Ovary (tissue), 3 donors: ENCODE measurements around the gene KDF1.

Experiments
- POLR2A ChIP-seq: fragments of 450-650 bp; IDR thresholded peaks from one replicate; pipeline ENCODE4 v1.6.1; 2017; ENCODE audit warnings: antibody characterized with exemption, mild to moderate bottlenecking, moderate library complexity
- TF ChIP-seq, protein P1 (sequence below), 3 donors: fragments of 450-650 bp in 2 of 3; fragments of 200-600 bp in 1 of 3; IDR thresholded peaks; one replicate each; pipeline versions ENCODE4 v1.5.1 to v1.8.0; 2016 to 2022; ENCODE audit warnings: antibody characterized with exemption in 3 of 3, mild to moderate bottlenecking in 1 of 3
- donor health status: DM: no; HTN: no; CAD: no.

- TF ChIP-seq, protein P1, sequence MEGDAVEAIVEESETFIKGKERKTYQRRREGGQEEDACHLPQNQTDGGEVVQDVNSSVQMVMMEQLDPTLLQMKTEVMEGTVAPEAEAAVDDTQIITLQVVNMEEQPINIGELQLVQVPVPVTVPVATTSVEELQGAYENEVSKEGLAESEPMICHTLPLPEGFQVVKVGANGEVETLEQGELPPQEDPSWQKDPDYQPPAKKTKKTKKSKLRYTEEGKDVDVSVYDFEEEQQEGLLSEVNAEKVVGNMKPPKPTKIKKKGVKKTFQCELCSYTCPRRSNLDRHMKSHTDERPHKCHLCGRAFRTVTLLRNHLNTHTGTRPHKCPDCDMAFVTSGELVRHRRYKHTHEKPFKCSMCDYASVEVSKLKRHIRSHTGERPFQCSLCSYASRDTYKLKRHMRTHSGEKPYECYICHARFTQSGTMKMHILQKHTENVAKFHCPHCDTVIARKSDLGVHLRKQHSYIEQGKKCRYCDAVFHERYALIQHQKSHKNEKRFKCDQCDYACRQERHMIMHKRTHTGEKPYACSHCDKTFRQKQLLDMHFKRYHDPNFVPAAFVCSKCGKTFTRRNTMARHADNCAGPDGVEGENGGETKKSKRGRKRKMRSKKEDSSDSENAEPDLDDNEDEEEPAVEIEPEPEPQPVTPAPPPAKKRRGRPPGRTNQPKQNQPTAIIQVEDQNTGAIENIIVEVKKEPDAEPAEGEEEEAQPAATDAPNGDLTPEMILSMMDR (IDR thresholded peaks at IDR 0.05): no peak
- no peak for TF ChIP-seq POLR2A
Measured at GRCh38 chr1:26959270-26959669, 998 bp downstream of the KDF1 start.
